Common myeloid progenitor, CD34-positive (primary cell): Measurements from ENCODE around the gene PHACTR4.
"Not testable (repeated sequence)": the region's sequence is repeated elsewhere in the genome, so short reads cannot be mapped to it uniquely, and the experiment has no call there.

Experiments used
- CTCF ChIA-PET: fragments of 350-600 bp; sonication (Branson Sonifier 250); formaldehyde crosslinking; loops from one replicate; lab custom pipeline; 2021; ENCODE audit warnings: antibody characterized with exemption; lab: Charles Lee
- POLR2A ChIA-PET: fragments of 350-600 bp; sonication (Branson Sonifier 250); formaldehyde crosslinking; loops from one replicate; lab custom pipeline; 2021; ENCODE audit warnings: antibody characterized with exemption; lab: Charles Lee
- DNase-seq, 3 donors: peaks; one replicate each; pipeline versions ENCODE4 v3.0.0 to v3.0.0-alpha.2; 2013
- H3K27ac ChIP-seq, 2 experiments: 1 replicate in 1 of 2; 2 replicates in 1 of 2; pipeline ENCODE4 v1.7.0; 2013; ENCODE audit warnings: inconsistent platforms in 2 of 2, low read length in 2 of 2, mild to moderate bottlenecking in 2 of 2, low read depth in 1 of 2, moderate library complexity in 1 of 2; ENCODE audit not compliant: severe bottlenecking in 2 of 2, insufficient read depth in 1 of 2, poor library complexity in 1 of 2
- H3K27me3 ChIP-seq, 5 experiments: replicated peaks in 2 of 5; 1 replicate in 3 of 5; 2 replicates in 2 of 5; pipeline versions ENCODE4 v1.6.1 to v1.7.0; 2013; ENCODE audit warnings: low read length in 4 of 5, mild to moderate bottlenecking in 2 of 5, moderate library complexity in 2 of 5, inconsistent platforms in 1 of 5; ENCODE audit not compliant: insufficient read depth in 5 of 5, control insufficient read depth in 4 of 5
- H3K36me3 ChIP-seq, 4 experiments: 1 replicate in 2 of 4; 2 replicates in 2 of 4; pipeline versions ENCODE4 v1.6.1 to v1.7.0; 2013; ENCODE audit warnings: low read length in 3 of 4, control low read depth in 1 of 4, mild to moderate bottlenecking in 1 of 4; ENCODE audit not compliant: control insufficient read depth in 4 of 4, insufficient read depth in 4 of 4
- H3K4me1 ChIP-seq, 4 experiments: 1 replicate in 3 of 4; 2 replicates in 1 of 4; pipeline versions ENCODE4 v1.6.1 to v1.7.1; 2013; ENCODE audit warnings: low read length in 3 of 4, mild to moderate bottlenecking in 3 of 4, control low read depth in 1 of 4, inconsistent platforms in 1 of 4, moderate library complexity in 1 of 4; ENCODE audit not compliant: control insufficient read depth in 4 of 4, insufficient read depth in 4 of 4; ENCODE audit errors: control extremely low read depth in 1 of 4
- H3K4me3 ChIP-seq, 7 experiments: 1 replicate in 4 of 7; 2 replicates in 3 of 7; pipeline versions ENCODE4 v1.5.1 to v1.7.0; 2013; ENCODE audit warnings: mild to moderate bottlenecking in 7 of 7, low read length in 6 of 7, moderate library complexity in 6 of 7, inconsistent platforms in 2 of 7, low read depth in 2 of 7, control low read depth in 1 of 7; ENCODE audit not compliant: insufficient read depth in 4 of 7, control insufficient read depth in 1 of 7; ENCODE audit errors: extremely low read depth in 1 of 7
- H3K9me3 ChIP-seq, 5 experiments: 1 replicate in 4 of 5; 2 replicates in 1 of 5; pipeline versions ENCODE4 v1.6.1 to v1.7.1; 2013; ENCODE audit warnings: low read length in 4 of 5, mild to moderate bottlenecking in 2 of 5, inconsistent platforms in 1 of 5, low read depth in 1 of 5, moderate library complexity in 1 of 5; ENCODE audit not compliant: control insufficient read depth in 4 of 5, insufficient read depth in 2 of 5; ENCODE audit errors: control extremely low read depth in 1 of 5
- WGBS: methylation state at CpG from one replicate; pipeline ENCODE4 v1.1.5; 2013; ENCODE audit not compliant: insufficient coverage; 5-methylcytosine and 5-hydroxymethylcytosine counted together

Gene PHACTR4

DNA sequence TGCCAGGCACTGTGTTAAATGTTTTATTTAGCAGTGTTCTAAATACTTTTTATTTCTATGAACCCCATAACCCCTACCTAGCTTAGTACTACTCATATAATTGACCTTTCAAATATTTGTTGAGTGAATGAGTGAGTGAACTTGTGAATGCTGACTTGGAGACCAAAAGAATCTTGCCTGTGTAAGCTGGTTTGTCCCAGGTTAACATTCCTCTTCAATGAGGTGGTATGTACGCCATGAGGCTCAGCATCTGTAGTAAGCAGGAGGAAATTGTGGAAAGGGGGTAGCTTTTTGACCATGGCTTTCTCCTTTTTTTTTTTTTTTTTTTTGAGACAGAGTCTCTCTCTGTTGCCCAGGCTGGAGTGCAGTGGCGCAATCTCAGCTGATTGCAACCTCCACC, 26.1 kb upstream of the PHACTR4 start:
- no peak for DNase-seq
- WGBS = no CpG with 5 or more reads among the region's 2 CpGs
- H3K27ac ChIP-seq = no peak overlapping the region
- ChIA-PET POLR2A (no interaction called here), CTCF (interaction anchor here (0.6 to 1.7 kb wide), 5 partner anchors 13 to 99 kb away, joined by 3 to 6 read pairs (median 3); no protein-coding TSS in a partner anchor)
- no peak overlapping the region for H3K4me3 ChIP-seq
- H3K36me3 ChIP-seq = no peaks in the 10 kb centered on the region
- no peaks in the 10 kb centered on the region for H3K9me3 ChIP-seq
- H3K4me1 ChIP-seq = no peaks in the 10 kb centered on the region
- H3K27me3 ChIP-seq = no peaks in the 10 kb centered on the region

DNA sequence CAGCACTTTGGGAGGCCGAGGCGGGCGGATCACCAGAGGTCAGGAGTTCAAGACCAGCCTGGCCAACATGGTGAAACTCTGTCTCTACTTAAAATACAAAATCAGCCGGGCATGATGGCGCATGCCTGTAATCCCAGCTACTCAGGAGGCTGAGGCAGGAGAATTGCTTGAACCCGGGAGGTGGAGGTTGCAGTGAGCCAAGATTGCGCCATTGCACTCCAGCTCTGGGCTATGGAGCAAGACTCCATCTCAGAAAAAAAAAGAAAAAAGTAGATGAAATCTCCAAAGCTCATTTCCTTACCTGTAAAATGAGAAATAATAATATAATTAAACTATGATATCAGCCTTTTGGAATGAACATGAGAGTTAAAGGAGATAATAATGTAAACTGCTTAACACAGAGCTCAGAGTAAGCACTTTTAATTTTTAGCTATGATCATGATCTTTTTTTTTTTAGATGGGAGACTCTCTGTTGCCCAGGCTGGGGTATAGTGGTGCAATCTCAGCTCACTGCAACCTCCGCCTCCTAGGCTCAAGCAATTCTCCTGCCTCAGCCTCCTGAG, 16.2 kb upstream of the PHACTR4 start:
- ChIA-PET POLR2A (interaction anchor here (0.8 kb wide), 1 partner anchor 94 kb away, joined by 8 read pairs; no protein-coding TSS in a partner anchor), CTCF (interaction anchor here (0.6 to 2.9 kb wide), 6 partner anchors 11 to 250 kb away, joined by 3 to 17 read pairs (median 4); partner anchors contain the start of gene MED18)
- not testable (repeated sequence) for H3K36me3 ChIP-seq, H3K27ac ChIP-seq, H3K4me1 ChIP-seq, H3K9me3 ChIP-seq, H3K4me3 ChIP-seq, H3K27me3 ChIP-seq, DNase-seq
- WGBS = 96% methylated on average over 3 of the region's 8 CpGs

DNA sequence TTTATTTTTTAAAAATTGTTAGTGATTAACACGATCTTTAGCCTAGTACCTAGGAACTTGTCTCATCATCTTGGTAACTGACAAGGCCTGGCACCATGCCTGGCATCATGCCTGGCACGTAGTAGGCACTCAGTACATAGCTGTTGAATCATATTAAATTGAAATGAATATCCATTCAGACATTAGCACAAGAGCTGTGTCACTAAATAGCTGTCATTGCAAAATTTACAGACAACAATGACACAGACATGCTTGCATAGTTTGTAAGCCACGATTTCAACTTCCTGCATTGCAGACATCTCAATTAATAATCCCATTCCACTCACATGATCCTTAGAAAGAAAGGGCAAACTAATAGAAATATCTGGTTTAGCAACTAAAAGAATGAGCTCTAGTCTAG, 15.4 kb upstream of the PHACTR4 start:
- H3K9me3 ChIP-seq = no peaks in the 10 kb centered on the region
- no peak overlapping the region for H3K27ac ChIP-seq
- WGBS = 30% methylated on average over 2 of the region's 3 CpGs
- peaks cover 0 to 4% (median under 1%) of the 10 kb centered on the region in 4 experiments for H3K4me1 ChIP-seq
- POLR2A ChIA-PET = interaction anchor here (0.7 kb wide), 1 partner anchor 84 kb away, joined by 3 read pairs; no protein-coding TSS in a partner anchor
- CTCF ChIA-PET = interaction anchor here (1.3 to 2.9 kb wide), 6 partner anchors 9 to 108 kb away, joined by 3 to 17 read pairs (median 4); no protein-coding TSS in a partner anchor
- H3K36me3 ChIP-seq = no peaks in the 10 kb centered on the region
- H3K27me3 ChIP-seq = no peaks in the 10 kb centered on the region
- DNase-seq = no peak
- no peak overlapping the region for H3K4me3 ChIP-seq

DNA sequence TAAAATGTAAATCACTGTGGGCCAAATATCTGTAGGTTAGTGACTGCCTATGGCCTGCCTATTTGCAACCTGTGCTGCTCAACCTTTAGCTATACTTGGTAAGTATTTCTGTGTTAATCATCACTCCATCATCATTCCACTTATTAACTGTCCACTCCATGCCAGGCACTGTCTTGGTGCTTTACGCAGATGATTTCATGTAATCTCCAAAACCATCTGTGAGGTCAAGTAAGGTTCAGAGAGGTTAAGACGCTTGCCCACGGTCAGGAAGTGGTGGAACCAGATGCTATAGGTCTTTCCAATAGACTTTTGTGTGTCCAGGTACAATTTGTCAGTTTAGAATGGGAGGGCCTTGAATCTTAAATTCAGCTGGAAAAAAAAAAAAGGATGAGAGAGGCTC, 10.8 kb upstream of the PHACTR4 start:
- CTCF ChIA-PET = interaction anchor here (0.9 to 3.3 kb wide), 11 partner anchors 10 to 244 kb away, joined by 3 to 18 read pairs (median 5); partner anchors contain the start of genes MED18 and PHACTR4
- WGBS = 59% methylated on average over 3 of the region's 3 CpGs
- Histone ChIP-seq H3K4me3 (no peak overlapping the region), H3K4me1 (peaks cover 0 to 4% (median under 1%) of the 10 kb centered on the region in 4 experiments), H3K9me3 (no peaks in the 10 kb centered on the region), H3K27ac (no peak overlapping the region), H3K36me3 (no peaks in the 10 kb centered on the region), H3K27me3 (no peaks in the 10 kb centered on the region)
- POLR2A ChIA-PET = interaction anchor here (1.0 kb wide), 1 partner anchor 11 kb away, joined by 3 read pairs; the partner anchor contains the start of gene PHACTR4
- DNase-seq = peak in 2 of 3 donors; percentile 38 to 68

DNA sequence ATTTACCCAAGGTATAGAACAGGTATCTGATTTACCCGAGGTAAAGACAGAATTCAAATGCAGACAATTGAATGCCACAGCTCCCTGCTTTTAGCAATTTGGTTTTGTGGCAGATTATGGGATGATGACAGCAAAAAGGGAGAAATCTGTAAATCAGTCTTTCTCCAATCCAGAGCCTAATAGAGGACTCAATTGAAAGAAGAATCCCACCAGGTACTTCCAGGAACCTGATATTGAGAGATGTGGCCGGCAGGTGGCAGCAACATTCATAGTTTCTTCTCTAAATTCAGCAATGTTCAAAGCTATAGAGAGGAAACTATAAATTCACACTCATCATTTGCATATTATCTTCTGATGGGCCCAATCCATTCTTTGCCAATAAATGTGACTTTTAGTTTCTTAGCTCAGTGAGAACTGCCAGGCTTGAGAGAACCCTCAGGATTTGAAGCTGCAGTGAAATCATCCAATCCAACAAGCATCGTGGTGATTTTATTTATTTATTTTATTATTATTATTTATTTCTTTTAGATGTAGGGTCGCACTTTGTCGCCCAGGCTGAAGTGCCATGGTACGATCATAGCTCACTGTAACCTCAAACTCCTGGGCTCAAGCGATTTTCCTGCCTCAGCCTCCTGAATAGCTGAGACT, 9.8 kb upstream of the PHACTR4 start:
- no peak overlapping the region for H3K27ac ChIP-seq
- H3K9me3 ChIP-seq = no peaks in the 10 kb centered on the region
- POLR2A ChIA-PET = interaction anchor here (0.6 to 1.2 kb wide), 3 partner anchors 10 to 289 kb away, joined by 3 read pairs; partner anchors contain the start of genes PHACTR4 and RNU11
- CTCF ChIA-PET = interaction anchor here (0.8 to 3.3 kb wide), 17 partner anchors 9 to 243 kb away, joined by 3 to 18 read pairs (median 5); partner anchors contain the start of genes MED18 and PHACTR4
- H3K4me1 ChIP-seq = peaks cover 0 to 2% (median 0%) of the 10 kb centered on the region in 4 experiments
- WGBS = 38% methylated on average over 6 of the region's 7 CpGs
- H3K4me3 ChIP-seq = no peak overlapping the region
- H3K27me3 ChIP-seq = no peaks in the 10 kb centered on the region
- DNase-seq = peak; percentile 71 to 86 (median 80)
- no peaks in the 10 kb centered on the region for H3K36me3 ChIP-seq

DNA sequence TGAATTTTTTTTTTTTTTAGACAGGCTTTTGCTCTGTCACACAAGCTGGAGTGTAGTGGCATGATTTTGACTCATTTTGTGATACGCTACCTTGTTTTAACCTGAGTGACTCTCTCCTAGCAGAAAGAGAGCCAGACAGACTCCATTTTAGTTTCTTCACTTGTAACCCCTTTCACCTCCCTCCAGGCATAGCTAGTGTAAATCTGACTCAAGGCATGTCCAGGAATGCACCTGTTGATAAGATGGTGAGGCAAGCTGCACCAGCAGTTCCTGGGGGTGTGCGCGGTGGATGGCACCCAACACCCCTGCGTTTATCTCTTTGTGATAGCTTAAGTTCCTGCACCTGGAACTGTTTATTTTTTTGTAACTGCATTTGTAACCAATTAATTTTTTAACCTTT, 4.7 kb upstream of the PHACTR4 start:
- Histone ChIP-seq H3K4me3 (no peak overlapping the region), H3K36me3 (no peaks in the 10 kb centered on the region), H3K27me3 (no peaks in the 10 kb centered on the region), H3K27ac (no peak overlapping the region), H3K4me1 (peaks cover 0 to 7% (median 5%) of the 10 kb centered on the region in 4 experiments), H3K9me3 (no peaks in the 10 kb centered on the region)
- ChIA-PET CTCF (interaction anchor here (0.6 to 1.9 kb wide), 4 partner anchors 11 to 116 kb away, joined by 4 to 6 read pairs (median 4); no protein-coding TSS in a partner anchor), POLR2A (interaction anchor here (0.6 kb wide), 1 partner anchor 56 kb away, joined by 3 read pairs; no protein-coding TSS in a partner anchor)
- 100% methylated on average over 4 of the region's 4 CpGs for WGBS
- no peak for DNase-seq
